Measurements from ENCODE around the gene IL16. TPM values are rescaled to one million over a fixed set of nuclear protein-coding genes. Genes with fewer than 3 reads are reported as not detected.

Gene IL16
- total RNA-seq, 1 experiment from 2014 or later, result 1.8 TPM

DNA sequence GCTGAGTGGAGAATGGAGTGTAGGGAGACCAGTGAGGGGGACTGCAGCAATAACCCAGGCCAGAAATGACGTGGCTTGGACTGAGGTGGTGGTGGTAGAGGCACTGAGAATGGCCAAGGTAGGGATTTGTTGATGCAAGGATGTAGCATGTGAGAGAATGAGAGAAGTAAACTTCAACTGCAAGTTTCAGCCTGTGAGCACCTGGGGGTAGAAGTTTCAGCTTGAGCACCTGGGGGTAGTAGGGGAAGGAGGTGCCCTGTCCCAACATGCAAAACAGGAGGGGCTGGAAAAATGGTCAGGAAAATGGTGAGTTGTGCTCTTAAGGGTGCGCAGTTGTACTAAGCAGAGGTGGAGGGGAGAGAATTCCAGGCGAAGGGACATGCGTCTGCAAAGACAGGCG lies 31.0 kb downstream of the IL16 start:
- TF ChIP-seq CTCF (conservative IDR thresholded peaks at IDR 0.05; ENCODE audit: low read depth, low read length) (no peak), EZH2 (IDR thresholded peaks at IDR 0.05; ENCODE audit: borderline replicate concordance, low read depth, low read length, poor library complexity, severe bottlenecking) (no peak)
- H3K4me1 ChIP-seq (ENCODE audit: insufficient read depth, low read length, poor library complexity, severe bottlenecking), result no peaks in the 10 kb centered on the region
- no peaks in the 10 kb centered on the region for H3K9me3 ChIP-seq (ENCODE audit: low read depth, low read length, poor library complexity, severe bottlenecking)
- no peak for DNase-seq (ENCODE audit: low spot score)
- H3K27me3 ChIP-seq (replicated peaks; ENCODE audit: insufficient read depth, low read depth, low read length, poor library complexity), result no peaks in the 10 kb centered on the region
- POLR2A ChIA-PET (ENCODE audit: low non-redundant PET), result interaction anchor here (0.5 kb wide), 1 partner anchor 11 kb away, joined by 4 read pairs; no protein-coding TSS in a partner anchor
- H3K27ac ChIP-seq (ENCODE audit: low read depth, low read length, poor library complexity, severe bottlenecking), result no peak overlapping the region
- H3K4me3 ChIP-seq (ENCODE audit: low read depth, low read length, poor library complexity, severe bottlenecking), result no peak overlapping the region
- no TSS peak for BruUV-seq (replicated peaks)
- no peaks in the 10 kb centered on the region for H3K36me3 ChIP-seq (ENCODE audit: insufficient read depth, low read length, poor library complexity, severe bottlenecking)
- intact Hi-C loops (cut with micrococcal nuclease; ENCODE audit: unreplicated experiment), result no loop called here
- CTCF ChIA-PET, result no interaction called here

DNA sequence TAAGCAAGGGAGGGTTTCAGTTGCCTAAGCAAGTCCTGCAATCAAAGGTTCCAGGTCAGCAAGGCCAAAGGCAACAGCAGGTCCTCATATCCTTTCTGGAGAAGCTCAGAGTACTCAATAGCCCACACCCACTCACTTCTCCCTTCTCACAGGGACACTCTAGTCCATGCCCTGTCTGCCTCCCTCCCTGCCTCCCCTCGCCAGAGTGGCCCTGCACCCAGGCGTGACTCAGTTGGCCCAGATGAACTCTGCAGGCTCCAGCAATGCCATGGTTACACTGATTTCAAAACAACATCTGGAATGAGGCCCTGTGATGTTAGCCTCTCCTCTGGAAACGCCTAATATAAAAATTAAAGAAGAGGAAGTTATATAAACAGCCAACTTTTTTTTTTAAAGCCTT lies 32.9 kb downstream of the IL16 start:
- Histone ChIP-seq H3K9me3 (ENCODE audit: low read depth, low read length, poor library complexity, severe bottlenecking) (no peaks in the 10 kb centered on the region), H3K4me3 (ENCODE audit: low read depth, low read length, poor library complexity, severe bottlenecking) (no peak overlapping the region), H3K4me1 (ENCODE audit: insufficient read depth, low read length, poor library complexity, severe bottlenecking) (no peaks in the 10 kb centered on the region), H3K36me3 (ENCODE audit: insufficient read depth, low read length, poor library complexity, severe bottlenecking) (no peaks in the 10 kb centered on the region), H3K27ac (ENCODE audit: low read depth, low read length, poor library complexity, severe bottlenecking) (no peak overlapping the region), H3K27me3 (replicated peaks; ENCODE audit: insufficient read depth, low read depth, low read length, poor library complexity) (no peaks in the 10 kb centered on the region)
- DNase-seq (ENCODE audit: low spot score), result no peak
- TF ChIP-seq CTCF (conservative IDR thresholded peaks at IDR 0.05; ENCODE audit: low read depth, low read length), result no peak
- TF ChIP-seq EZH2 (IDR thresholded peaks at IDR 0.05; ENCODE audit: borderline replicate concordance, low read depth, low read length, poor library complexity, severe bottlenecking), result no peak
- no TSS peak for BruUV-seq (replicated peaks)
- intact Hi-C loops (cut with micrococcal nuclease; ENCODE audit: unreplicated experiment), result no loop called here
- POLR2A ChIA-PET (ENCODE audit: low non-redundant PET), result no interaction called here
- CTCF ChIA-PET, result no interaction called here

- BruUV-seq (replicated peaks), result no TSS peak
- Histone ChIP-seq H3K27me3 (replicated peaks; ENCODE audit: insufficient read depth, low read depth, low read length, poor library complexity) (no peaks in the 10 kb centered on the region), H3K4me1 (ENCODE audit: insufficient read depth, low read length, poor library complexity, severe bottlenecking) (no peaks in the 10 kb centered on the region), H3K9me3 (ENCODE audit: low read depth, low read length, poor library complexity, severe bottlenecking) (no peaks in the 10 kb centered on the region), H3K36me3 (ENCODE audit: insufficient read depth, low read length, poor library complexity, severe bottlenecking) (no peaks in the 10 kb centered on the region), H3K27ac (ENCODE audit: low read depth, low read length, poor library complexity, severe bottlenecking) (no peak overlapping the region), H3K4me3 (ENCODE audit: low read depth, low read length, poor library complexity, severe bottlenecking) (no peak overlapping the region)
- TF ChIP-seq CTCF (conservative IDR thresholded peaks at IDR 0.05; ENCODE audit: low read depth, low read length) (no peak), EZH2 (IDR thresholded peaks at IDR 0.05; ENCODE audit: borderline replicate concordance, low read depth, low read length, poor library complexity, severe bottlenecking) (no peak)
- intact Hi-C loops (cut with micrococcal nuclease; ENCODE audit: unreplicated experiment), result no loop called here
- ChIA-PET POLR2A (ENCODE audit: low non-redundant PET) (no interaction called here), CTCF (no interaction called here)
- DNase-seq (ENCODE audit: low spot score), result no peak
Measured at GRCh38 chr15:81235276-81236123, 38.8 kb downstream of the IL16 start.
